Esophagus (tissue), 2 donors: ENCODE measurements around the gene RPS6KC1. TPM values are rescaled to one million over a fixed set of nuclear protein-coding genes. Genes with fewer than 3 reads are reported as not detected.
"Not testable (repeated sequence)": the region's sequence is repeated elsewhere in the genome, so short reads cannot be mapped to it uniquely, and the experiment has no call there.

Experiments
- H3K27ac ChIP-seq, 2 donors: one replicate each; pipeline ENCODE4 v1.5.1; 2013; ENCODE audit warnings: low read depth in 2 of 2, mild to moderate bottlenecking in 2 of 2, inconsistent platforms in 1 of 2, low read length in 1 of 2, moderate library complexity in 1 of 2
- H3K27me3 ChIP-seq, 2 donors: one replicate each; pipeline ENCODE4 v1.6.1; 2013; ENCODE audit warnings: low read length in 2 of 2, control low read depth in 1 of 2, mild to moderate bottlenecking in 1 of 2; ENCODE audit not compliant: insufficient read depth in 2 of 2, control insufficient read depth in 1 of 2
- H3K36me3 ChIP-seq, 2 donors: one replicate each; pipeline ENCODE4 v1.6.1; 2013; ENCODE audit warnings: low read length in 1 of 2; ENCODE audit not compliant: control insufficient read depth in 2 of 2, insufficient read depth in 2 of 2
- H3K4me1 ChIP-seq, 2 donors: one replicate each; pipeline ENCODE4 v1.6.1; 2013; ENCODE audit warnings: low read length in 1 of 2; ENCODE audit not compliant: control insufficient read depth in 2 of 2, insufficient read depth in 2 of 2
- H3K4me3 ChIP-seq, 2 donors: one replicate each; pipeline ENCODE4 v1.5.1; 2013; ENCODE audit warnings: low read length in 2 of 2, mild to moderate bottlenecking in 2 of 2, low read depth in 1 of 2, moderate library complexity in 1 of 2
- H3K9me3 ChIP-seq, 2 donors: one replicate each; pipeline ENCODE4 v1.6.1; 2013; ENCODE audit warnings: mild to moderate bottlenecking in 2 of 2, low read depth in 1 of 2, low read length in 1 of 2, moderate library complexity in 1 of 2; ENCODE audit not compliant: control insufficient read depth in 2 of 2, insufficient read depth in 1 of 2
- WGBS, 2 donors: extraction: QIAGEN DNeasy Blood & Tissue Kit; methylation state at CpG; one replicate each; pipeline ENCODE4 v1.1.7; 2013; 5-methylcytosine and 5-hydroxymethylcytosine counted together
- polyA plus RNA-seq, 2 donors: library from polyadenylated mRNA; stranded (reverse); fragments of 200-250 nt; gene quantifications; one replicate each; pipeline ENCODE4 v1.2.3, GENCODE V29; 2013
- donor health status: healthy with polysubstance abuse.
- donor health status: Bipolar disorder and iron deficiency.

RPS6KC1 gene
- polyA plus RNA-seq, 2 donors = 2.2 to 3.8 TPM

GRCh38 chr1:213136190-213136917 is 85.3 kb downstream of the RPS6KC1 start:
- Histone ChIP-seq H3K27ac (no peak overlapping the region), H3K27me3 (no peaks in the 10 kb centered on the region), H3K9me3 (no peaks in the 10 kb centered on the region), H3K36me3 (no peaks in the 10 kb centered on the region), H3K4me3 (no peak overlapping the region), H3K4me1 (no peaks in the 10 kb centered on the region)
- 74 to 85% methylated on average over 5 of the region's 5 CpGs for WGBS, 2 donors

GRCh38 chr1:213138391-213138790 is 87.3 kb downstream of the RPS6KC1 start:
- H3K4me1 ChIP-seq = no peaks in the 10 kb centered on the region
- H3K9me3 ChIP-seq = no peaks in the 10 kb centered on the region
- no peak overlapping the region for H3K4me3 ChIP-seq
- no peaks in the 10 kb centered on the region for H3K27me3 ChIP-seq
- no peak overlapping the region for H3K27ac ChIP-seq
- H3K36me3 ChIP-seq = no peaks in the 10 kb centered on the region
- 87 to 88% methylated on average over 4 of the region's 4 CpGs for WGBS, 2 donors

- H3K27me3 ChIP-seq = no peaks in the 10 kb centered on the region
- H3K36me3 ChIP-seq = no peaks in the 10 kb centered on the region
- 93 to 94% methylated on average over 1 of the region's 1 CpG for WGBS, 2 donors
- H3K4me3 ChIP-seq = no peak overlapping the region
- no peaks in the 10 kb centered on the region for H3K9me3 ChIP-seq
- H3K27ac ChIP-seq = no peak overlapping the region
- no peaks in the 10 kb centered on the region for H3K4me1 ChIP-seq
Measured at GRCh38 chr1:213138892-213139291, 87.9 kb downstream of the RPS6KC1 start.

GRCh38 chr1:213148905-213149304 is 97.9 kb downstream of the RPS6KC1 start:
- no peak overlapping the region for H3K27ac ChIP-seq
- H3K27me3 ChIP-seq = no peaks in the 10 kb centered on the region
- no peaks in the 10 kb centered on the region for H3K9me3 ChIP-seq
- H3K36me3 ChIP-seq = no peaks in the 10 kb centered on the region
- no peak overlapping the region for H3K4me3 ChIP-seq
- WGBS, 2 donors = 95 to 97% methylated on average over 2 of the region's 2 CpGs
- no peaks in the 10 kb centered on the region for H3K4me1 ChIP-seq

- not testable (repeated sequence) for H3K36me3 ChIP-seq, H3K27me3 ChIP-seq, H3K4me3 ChIP-seq, H3K9me3 ChIP-seq, H3K4me1 ChIP-seq, H3K27ac ChIP-seq
- WGBS, 2 donors = no CpG with 5 or more reads among the region's 2 CpGs
Measured at GRCh38 chr1:213150090-213150489, 99.0 kb downstream of the RPS6KC1 start.

GRCh38 chr1:213154056-213154685 is 103.1 kb downstream of the RPS6KC1 start:
- H3K27ac ChIP-seq = no peak overlapping the region
- 77 to 83% methylated on average over 3 of the region's 3 CpGs for WGBS, 2 donors
- no peak overlapping the region for H3K4me3 ChIP-seq
- no peaks in the 10 kb centered on the region for H3K27me3 ChIP-seq
- peaks cover 0 to 2% of the 10 kb centered on the region in 2 donors for H3K4me1 ChIP-seq
- H3K36me3 ChIP-seq = no peaks in the 10 kb centered on the region
- no peaks in the 10 kb centered on the region for H3K9me3 ChIP-seq

- 84 to 87% methylated on average over 5 of the region's 5 CpGs for WGBS, 2 donors
Measured at GRCh38 chr1:213159376-213159775, 108.3 kb downstream of the RPS6KC1 start.

GRCh38 chr1:213160442-213160841 is 109.4 kb downstream of the RPS6KC1 start:
- H3K27ac ChIP-seq, H3K4me3 ChIP-seq, H3K4me1 ChIP-seq, H3K9me3 ChIP-seq, H3K27me3 ChIP-seq, H3K36me3 ChIP-seq: not testable (repeated sequence)
- 93 to 99% methylated on average over 2 of the region's 2 CpGs for WGBS, 2 donors

More at GRCh38 chr1:213159376-213159775, 108.3 kb downstream of the RPS6KC1 start:
- H3K27ac ChIP-seq = no peak overlapping the region
- no peak overlapping the region for H3K4me3 ChIP-seq
- no peaks in the 10 kb centered on the region for H3K27me3 ChIP-seq
- no peaks in the 10 kb centered on the region for H3K36me3 ChIP-seq
- no peaks in the 10 kb centered on the region for H3K4me1 ChIP-seq
- no peaks in the 10 kb centered on the region for H3K9me3 ChIP-seq

GRCh38 chr1:213162338-213162737 is 111.3 kb downstream of the RPS6KC1 start:
- Histone ChIP-seq H3K4me3 (no peak overlapping the region), H3K4me1 (no peaks in the 10 kb centered on the region), H3K27me3 (no peaks in the 10 kb centered on the region), H3K27ac (no peak overlapping the region), H3K9me3 (no peaks in the 10 kb centered on the region), H3K36me3 (no peaks in the 10 kb centered on the region)
- 80 to 82% methylated on average over 2 of the region's 2 CpGs for WGBS, 2 donors

- Histone ChIP-seq H3K4me1 (no peaks in the 10 kb centered on the region), H3K36me3 (no peaks in the 10 kb centered on the region), H3K4me3 (no peak overlapping the region), H3K27me3 (no peaks in the 10 kb centered on the region), H3K27ac (no peak overlapping the region), H3K9me3 (no peaks in the 10 kb centered on the region)
- WGBS, 2 donors = 53 to 56% methylated on average over 1 of the region's 1 CpG
Measured at GRCh38 chr1:213162862-213163261, 111.8 kb downstream of the RPS6KC1 start.
